ENCODE data around the gene ECT2.
"Not testable (repeated sequence)": the region's sequence is repeated elsewhere in the genome, so short reads cannot be mapped to it uniquely, and the experiment has no call there.

Gene ECT2, protein sequence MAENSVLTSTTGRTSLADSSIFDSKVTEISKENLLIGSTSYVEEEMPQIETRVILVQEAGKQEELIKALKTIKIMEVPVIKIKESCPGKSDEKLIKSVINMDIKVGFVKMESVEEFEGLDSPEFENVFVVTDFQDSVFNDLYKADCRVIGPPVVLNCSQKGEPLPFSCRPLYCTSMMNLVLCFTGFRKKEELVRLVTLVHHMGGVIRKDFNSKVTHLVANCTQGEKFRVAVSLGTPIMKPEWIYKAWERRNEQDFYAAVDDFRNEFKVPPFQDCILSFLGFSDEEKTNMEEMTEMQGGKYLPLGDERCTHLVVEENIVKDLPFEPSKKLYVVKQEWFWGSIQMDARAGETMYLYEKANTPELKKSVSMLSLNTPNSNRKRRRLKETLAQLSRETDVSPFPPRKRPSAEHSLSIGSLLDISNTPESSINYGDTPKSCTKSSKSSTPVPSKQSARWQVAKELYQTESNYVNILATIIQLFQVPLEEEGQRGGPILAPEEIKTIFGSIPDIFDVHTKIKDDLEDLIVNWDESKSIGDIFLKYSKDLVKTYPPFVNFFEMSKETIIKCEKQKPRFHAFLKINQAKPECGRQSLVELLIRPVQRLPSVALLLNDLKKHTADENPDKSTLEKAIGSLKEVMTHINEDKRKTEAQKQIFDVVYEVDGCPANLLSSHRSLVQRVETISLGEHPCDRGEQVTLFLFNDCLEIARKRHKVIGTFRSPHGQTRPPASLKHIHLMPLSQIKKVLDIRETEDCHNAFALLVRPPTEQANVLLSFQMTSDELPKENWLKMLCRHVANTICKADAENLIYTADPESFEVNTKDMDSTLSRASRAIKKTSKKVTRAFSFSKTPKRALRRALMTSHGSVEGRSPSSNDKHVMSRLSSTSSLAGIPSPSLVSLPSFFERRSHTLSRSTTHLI

DNA sequence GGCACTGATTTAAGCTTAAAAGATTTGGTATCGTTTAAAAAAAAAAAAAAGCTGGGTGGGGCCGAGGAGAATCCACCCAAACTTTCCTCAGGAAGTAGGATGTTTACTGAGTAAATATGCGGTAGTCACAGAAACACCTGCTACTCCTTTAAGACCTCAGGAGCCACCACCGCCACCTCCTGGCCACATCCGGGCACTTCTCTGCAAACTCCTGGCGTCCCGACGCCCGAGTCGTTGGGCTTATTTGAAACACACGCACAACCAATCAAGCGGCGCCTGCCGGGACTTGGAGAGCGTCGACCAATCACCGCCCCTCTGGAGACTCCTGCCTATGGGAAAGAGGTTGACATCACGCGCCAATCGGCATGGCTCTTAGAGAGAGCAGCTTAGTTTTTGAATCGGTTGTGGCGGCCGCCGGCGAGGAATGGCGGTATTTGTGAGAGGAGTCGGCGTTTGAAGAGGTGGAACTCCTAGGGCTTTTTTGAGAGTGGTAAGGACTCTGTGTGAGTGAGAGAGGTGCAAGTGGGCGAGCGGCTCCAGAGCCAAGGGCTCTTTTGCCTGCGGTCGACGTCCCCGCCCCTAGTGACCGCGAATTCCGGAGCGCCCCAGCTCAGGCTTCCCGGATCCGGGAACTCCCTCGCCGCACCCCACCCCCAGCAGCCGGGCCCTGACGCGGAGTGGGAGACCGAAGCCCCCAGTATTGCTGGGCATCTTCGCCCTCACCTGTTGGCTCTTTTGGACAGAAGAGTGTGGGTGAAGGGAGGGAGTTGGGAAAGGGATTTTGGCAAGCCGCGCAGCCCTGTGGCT, at the start of gene ECT2:
ECT2 (plus strand) TSS at position 359 of the 807 bp plus-strand sequence. CDS start 3,805 bp downstream, outside the sequence.
- DNase-seq = peak; percentile 100

GRCh38 chr3:172700936-172701455, 49.5 kb upstream of the ECT2 start:
- no peak for DNase-seq

- DNase-seq = no peak
These were observed 48.8 kb upstream of the ECT2 start for GRCh38 chr3:172701751-172702150.

- DNase-seq = no peak
These were observed 48.3 kb upstream of the ECT2 start for GRCh38 chr3:172702256-172702655.

GRCh38 chr3:172702731-172703130, 47.8 kb upstream of the ECT2 start:
- not testable (repeated sequence) for DNase-seq

DNA sequence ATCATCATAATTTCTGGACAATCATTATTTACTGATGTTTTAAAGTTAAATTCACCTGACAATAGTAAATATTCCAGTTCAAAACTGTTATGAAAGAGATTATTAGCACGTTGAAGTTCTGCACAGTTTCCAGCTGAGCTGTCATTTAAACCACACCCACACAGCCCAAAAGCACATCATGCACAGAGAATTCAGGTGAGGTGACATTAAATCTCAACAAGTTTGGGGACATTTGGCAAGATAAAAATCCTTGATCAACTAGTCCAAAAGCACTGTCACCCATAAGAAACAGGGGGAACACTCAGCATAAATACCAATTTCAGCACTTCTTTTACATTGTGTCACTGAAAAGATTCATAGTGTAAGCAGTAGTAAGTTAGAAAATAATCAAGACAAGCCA, 46.5 kb upstream of the ECT2 start:
- no peak for DNase-seq

- DNase-seq = no peak
These were observed 45.4 kb upstream of the ECT2 start for GRCh38 chr3:172705170-172705569.

GRCh38 chr3:172707030-172707429, 43.5 kb upstream of the ECT2 start:
- no peak for DNase-seq

- no peak for DNase-seq
These were observed 42.6 kb upstream of the ECT2 start for GRCh38 chr3:172707967-172708366.

GRCh38 chr3:172708921-172709773, 41.4 kb upstream of the ECT2 start:
- no peak for DNase-seq

DNA sequence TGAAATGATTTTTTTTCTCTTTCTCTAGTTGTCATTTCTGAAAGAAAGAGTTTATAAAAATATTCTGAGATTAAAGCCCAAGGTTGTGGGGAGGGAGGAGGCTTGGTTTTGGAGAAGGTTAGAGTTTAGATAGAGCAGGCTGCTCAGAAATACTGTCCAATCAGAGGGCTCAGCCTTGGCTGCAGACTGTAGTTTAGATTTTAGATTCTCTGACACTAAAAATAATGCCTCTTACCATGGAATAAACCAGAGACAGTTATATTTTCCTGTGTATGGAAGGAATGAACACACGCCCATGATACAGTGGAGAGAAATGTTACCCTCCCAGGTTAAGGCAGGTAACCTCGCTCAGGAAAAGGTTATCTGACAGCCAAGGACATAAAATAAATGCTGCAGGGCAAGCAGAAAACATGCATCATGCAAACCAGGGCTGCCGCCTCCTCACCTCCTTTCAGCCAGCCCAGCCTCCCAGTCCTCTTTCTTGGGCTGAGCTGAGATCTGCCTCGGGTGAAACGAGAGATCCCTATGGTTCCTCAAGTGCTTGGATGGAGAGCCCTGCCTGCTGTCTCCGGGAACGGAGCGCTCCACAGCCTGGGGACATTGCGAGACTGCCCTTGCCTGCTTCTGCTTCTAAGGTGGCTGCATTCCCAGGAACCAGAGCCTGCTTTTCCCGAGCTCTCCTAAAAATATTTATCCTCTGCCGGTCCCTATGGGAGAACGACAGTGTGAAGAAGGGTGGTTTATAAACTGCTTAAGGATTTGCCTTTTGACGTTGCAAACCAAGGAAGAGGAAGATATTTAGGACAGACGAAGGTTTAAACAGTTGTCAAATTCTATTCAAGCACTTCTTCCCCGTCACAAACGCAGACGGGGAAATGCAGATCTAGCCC, 40.5 kb upstream of the ECT2 start:
- DNase-seq = peak; percentile 31

- DNase-seq = peak; percentile 98
These were observed 39.7 kb upstream of the ECT2 start, which contains the start of gene NCEH1 for GRCh38 chr3:172710664-172711453. Gene NCEH1, minus strand, starts transcription at chr3:172711067. Its CDS starts 83 bp downstream, at chr3:172710984.

- DNase-seq = peak; percentile 49
These were observed 39.1 kb upstream of the ECT2 start for GRCh38 chr3:172711454-172711795.

GRCh38 chr3:172713316-172713715, 37.2 kb upstream of the ECT2 start:
- DNase-seq = no peak

GRCh38 chr3:172716476-172716875, 34.0 kb upstream of the ECT2 start:
- DNase-seq = no peak

- peak; percentile 45 for DNase-seq
These were observed 32.9 kb upstream of the ECT2 start for GRCh38 chr3:172717493-172718088.

DNA sequence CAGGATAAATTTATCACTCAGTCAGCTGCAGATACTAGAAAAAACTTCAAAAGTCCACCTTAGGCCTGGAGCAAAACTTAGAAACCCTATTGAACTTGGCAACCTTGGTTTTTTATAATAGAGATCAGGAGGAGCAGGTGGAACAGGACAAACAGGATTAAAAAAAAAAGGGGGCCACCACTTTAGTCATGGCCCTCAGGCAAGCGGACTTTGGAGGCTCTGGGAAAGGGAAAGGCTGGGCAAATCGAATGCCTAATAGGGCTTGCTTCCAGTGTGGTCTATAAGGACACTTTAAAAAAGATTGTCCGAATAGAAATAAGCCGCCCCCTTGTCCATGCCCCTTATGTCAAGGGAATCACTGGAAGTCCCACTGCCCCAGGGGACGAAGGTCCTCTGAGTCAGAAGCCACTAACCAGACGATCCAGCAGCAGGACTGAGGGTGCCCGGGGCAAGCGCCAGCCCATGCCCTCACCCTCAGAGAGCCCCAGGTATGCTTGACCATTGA, 27.9 kb upstream of the ECT2 start:
- DNase-seq = not testable (repeated sequence)

DNA sequence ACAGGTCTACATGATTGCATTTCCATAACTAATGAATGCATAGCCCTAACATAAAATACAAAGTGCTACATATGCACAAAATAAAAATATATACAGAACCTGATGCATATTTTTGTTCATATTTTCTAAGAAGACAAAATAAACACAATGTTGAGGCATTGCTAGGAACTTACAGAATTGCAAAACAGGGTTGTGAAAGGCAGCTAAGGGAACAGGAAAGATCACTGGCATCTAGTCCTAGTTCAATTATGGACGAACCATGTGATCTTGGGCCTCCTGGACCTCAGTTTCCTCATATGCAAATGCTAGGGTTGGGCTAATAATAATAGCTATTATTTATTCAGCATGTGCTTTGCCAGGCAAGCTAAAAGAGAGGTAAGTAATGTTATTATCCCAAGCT, 24.1 kb upstream of the ECT2 start:
- DNase-seq = no peak

GRCh38 chr3:172735014-172735413, 15.5 kb upstream of the ECT2 start:
- DNase-seq = no peak
